Activated T-cell treated with anti-CD3 and anti-CD28 coated beads, Interleukin-2, amount 50 U/mL, for 1 hour (primary cell): Measurements from ENCODE around the gene PCDH19.

Experiments
- DNase-seq: peaks from one replicate; pipeline ENCODE4 v3.0.0-alpha.2; 2020

The PCDH19 gene

GRCh38 chrX:100289066-100289558, 121.0 kb downstream of the PCDH19 start:
- no peak for DNase-seq

GRCh38 chrX:100277231-100277630, 132.8 kb downstream of the PCDH19 start:
- no peak for DNase-seq

- DNase-seq: no peak
Measured at GRCh38 chrX:100274916-100275315, 135.2 kb downstream of the PCDH19 start.

DNA sequence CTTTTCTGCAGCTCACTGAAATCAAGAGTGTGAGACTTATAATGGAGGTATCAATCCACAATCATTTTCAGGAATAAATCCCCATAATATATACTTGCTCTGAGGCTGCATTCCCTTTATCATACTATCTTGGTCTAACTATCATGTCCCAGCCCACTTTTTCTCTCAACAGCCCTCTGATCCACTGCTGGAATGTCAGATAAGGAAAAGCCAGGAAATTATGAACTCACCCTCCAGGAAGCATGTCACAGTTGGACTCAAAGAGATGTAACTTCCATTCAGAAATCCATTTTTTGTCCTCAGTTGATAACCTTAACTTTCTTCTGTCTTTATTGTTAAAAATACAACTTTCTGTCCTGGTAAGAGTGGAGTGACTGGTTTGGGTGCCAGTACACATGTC, 144.9 kb downstream of the PCDH19 start:
- DNase-seq: no peak

DNA sequence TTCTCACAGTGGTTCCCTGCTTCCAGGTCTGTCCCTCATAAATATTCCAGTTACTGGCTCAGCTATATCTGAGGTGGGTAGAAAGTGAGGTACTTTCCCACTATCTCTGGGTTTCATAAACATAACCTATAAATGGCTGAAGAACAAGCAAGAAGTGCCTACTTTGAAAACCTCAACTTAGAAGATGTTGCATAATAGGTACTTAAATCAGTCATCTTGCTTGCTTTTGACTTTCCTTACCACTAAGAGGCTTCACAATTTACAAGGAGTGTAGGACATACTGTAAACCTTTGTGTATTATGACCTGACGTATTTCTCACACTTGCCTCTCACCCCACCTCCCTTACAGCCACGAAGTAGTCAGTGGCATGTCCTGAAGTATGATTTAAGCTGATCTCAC, 145.9 kb downstream of the PCDH19 start:
- DNase-seq: no peak

DNA sequence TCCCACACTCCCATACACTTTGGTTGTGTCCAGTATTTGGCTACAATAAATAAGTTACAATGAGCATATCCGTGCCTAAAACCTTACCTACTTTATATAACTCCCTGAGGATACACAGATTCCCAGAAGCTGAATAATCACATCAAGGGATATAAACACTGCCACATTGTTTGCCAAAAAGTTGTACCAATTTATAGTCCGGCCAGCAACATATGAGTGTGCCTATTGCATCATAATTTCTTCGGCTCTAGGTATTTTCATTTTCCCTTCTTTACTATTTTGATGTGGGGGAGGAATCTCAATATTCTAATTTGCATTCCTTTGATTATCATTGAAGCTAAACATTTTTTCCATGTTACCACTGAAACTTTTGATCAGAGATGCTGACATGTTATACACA, 146.4 kb downstream of the PCDH19 start:
- DNase-seq: no peak

GRCh38 chrX:100248885-100249493, 161.1 kb downstream of the PCDH19 start:
- no peak for DNase-seq

- no peak for DNase-seq
Measured at GRCh38 chrX:100247826-100248225, 162.2 kb downstream of the PCDH19 start.

GRCh38 chrX:100244681-100245080, 165.4 kb downstream of the PCDH19 start:
- no peak for DNase-seq
